IMR-90 (cell line): ENCODE data around the gene ARMH2. TPM values are rescaled to one million over a fixed set of nuclear protein-coding genes. Genes with fewer than 3 reads are reported as not detected.

Experiments used
- ATAC-seq: fragments of 200-7000 bp; cut with Tn5 transposase; 2 replicates; pipeline ENCODE4 v1.9.1; 2020; ENCODE audit warnings: low read depth, mild to moderate bottlenecking, moderate library complexity
- BruUV-seq: library from RNA; stranded (reverse); fragments of 400-500 nt; replicated peaks from 2 replicates; lab custom pipeline; 2021; lab: Mats Ljungman, UMichigan
- CTCF ChIA-PET: fragments of 300-600 bp; formaldehyde crosslinking; extraction: SDS; loops from one replicate; lab custom pipeline; 2021; ENCODE audit warnings: antibody characterized with exemption; lab: Yijun Ruan, JAX
- POLR2A ChIA-PET: fragments of 300-600 bp; sonication (Branson Sonifier 250); formaldehyde crosslinking; loops from one replicate; lab custom pipeline; 2022; ENCODE audit warnings: antibody characterized with exemption; ENCODE audit not compliant: unreplicated experiment; lab: Charles Lee
- DNase-seq: peaks from one replicate; pipeline ENCODE4 v3.0.0; 2013
- H2AFZ ChIP-seq: replicated peaks from 2 replicates; pipeline ENCODE3; 2013; ENCODE audit warnings: low read length, mild to moderate bottlenecking; ENCODE audit not compliant: poor library complexity
- H2AK5ac ChIP-seq: 2 replicates; pipeline ENCODE4 v1.6.1; 2013; ENCODE audit warnings: low read depth, low read length, inconsistent platforms
- H2AK9ac ChIP-seq: replicated peaks from 2 replicates; pipeline ENCODE3; 2013; ENCODE audit warnings: mild to moderate bottlenecking, low read depth, low read length, moderate library complexity; ENCODE audit not compliant: poor library complexity
- H2BK120ac ChIP-seq: 2 replicates; pipeline ENCODE4 v1.6.1; 2013; ENCODE audit warnings: low read depth, low read length, inconsistent platforms
- H2BK15ac ChIP-seq: 3 replicates; pipeline ENCODE4 v1.6.1; 2013; ENCODE audit warnings: low read depth, low read length, inconsistent platforms
- H2BK20ac ChIP-seq: 2 replicates; pipeline ENCODE4 v1.6.1; 2013; ENCODE audit warnings: low read depth, mild to moderate bottlenecking, inconsistent platforms, low read length, moderate library complexity
- H2BK5ac ChIP-seq: 2 replicates; pipeline ENCODE4 v1.6.1; 2013; ENCODE audit warnings: mild to moderate bottlenecking, low read depth, low read length, inconsistent platforms; ENCODE audit not compliant: poor library complexity, severe bottlenecking
- H3K14ac ChIP-seq: replicated peaks from 2 replicates; pipeline ENCODE4 v1.6.1; 2013; ENCODE audit warnings: low read depth, low read length, inconsistent platforms
- H3K18ac ChIP-seq: 2 replicates; pipeline ENCODE4 v1.6.1; 2013; ENCODE audit warnings: low read depth, low read length, control low read depth
- H3K23ac ChIP-seq: 2 replicates; pipeline ENCODE4 v1.6.1; 2013; ENCODE audit warnings: low read depth, low read length, inconsistent platforms
- H3K27ac ChIP-seq: 2 replicates; pipeline ENCODE4 v1.5.1; 2013; ENCODE audit warnings: mild to moderate bottlenecking, control low read depth, low read length; ENCODE audit not compliant: insufficient read depth
- H3K27me3 ChIP-seq: 2 replicates; pipeline ENCODE4 v1.6.1; 2013; ENCODE audit warnings: low read length; ENCODE audit not compliant: control insufficient read depth, insufficient read depth
- H3K36me3 ChIP-seq: 2 replicates; pipeline ENCODE4 v1.6.1; 2013; ENCODE audit warnings: low read length, mixed read lengths; ENCODE audit not compliant: control insufficient read depth, insufficient read depth
- H3K4ac ChIP-seq: 2 replicates; pipeline ENCODE4 v1.6.1; 2013; ENCODE audit warnings: low read depth, low read length, inconsistent platforms
- H3K4me1 ChIP-seq: 2 replicates; pipeline ENCODE4 v1.6.1; 2013; ENCODE audit warnings: low read length, mixed read lengths; ENCODE audit not compliant: control insufficient read depth, insufficient read depth
- H3K4me2 ChIP-seq: 2 replicates; pipeline ENCODE4 v1.6.1; 2013; ENCODE audit warnings: low read depth, mild to moderate bottlenecking, control low read depth, low read length, moderate library complexity
- H3K4me3 ChIP-seq: 2 replicates; pipeline ENCODE4 v1.5.1; 2013; ENCODE audit warnings: low read depth, mild to moderate bottlenecking, control low read depth, low read length, moderate library complexity; ENCODE audit not compliant: insufficient read depth
- H3K56ac ChIP-seq: 2 replicates; pipeline ENCODE4 v1.6.1; 2013; ENCODE audit warnings: low read length, inconsistent platforms; ENCODE audit not compliant: insufficient read depth; ENCODE audit errors: extremely low read depth
- H3K79me1 ChIP-seq, 2 experiments: 2 replicates each; pipeline ENCODE4 v1.6.1; 2013; ENCODE audit warnings: low read length in 2 of 2, inconsistent platforms in 1 of 2, low read depth in 1 of 2
- H3K9ac ChIP-seq: 2 replicates; pipeline ENCODE4 v1.6.1; 2013; ENCODE audit warnings: low read depth, low read length, control low read depth
- H3K9me1 ChIP-seq: 2 replicates; pipeline ENCODE4 v1.6.1; 2013; ENCODE audit warnings: low read length, inconsistent platforms; ENCODE audit not compliant: insufficient read depth
- H3K9me3 ChIP-seq: 2 replicates; pipeline ENCODE4 v1.6.1; 2013; ENCODE audit warnings: low read length; ENCODE audit not compliant: control insufficient read depth, insufficient read depth
- H4K20me1 ChIP-seq: 2 replicates; pipeline ENCODE4 v1.6.1; 2013; ENCODE audit warnings: low read length, inconsistent platforms; ENCODE audit not compliant: insufficient read depth
- H4K5ac ChIP-seq: 2 replicates; pipeline ENCODE4 v1.6.1; 2013; ENCODE audit warnings: mild to moderate bottlenecking, low read depth, low read length, control low read depth
- H4K8ac ChIP-seq, 2 experiments: 2 replicates each; pipeline ENCODE4 v1.6.1; 2013; ENCODE audit warnings: low read depth in 2 of 2, low read length in 2 of 2, control low read depth in 1 of 2, inconsistent platforms in 1 of 2
- H4K91ac ChIP-seq: 2 replicates; pipeline ENCODE4 v1.6.1; 2013; ENCODE audit warnings: low read depth, low read length, inconsistent platforms; ENCODE audit not compliant: insufficient read depth
- BHLHE40 ChIP-seq: fragments of 150-350 bp; IDR thresholded peaks from 2 replicates; pipeline ENCODE4 v1.6.1; 2016; ENCODE audit warnings: mild to moderate bottlenecking, low read depth, low read length
- CEBPB ChIP-seq: IDR thresholded peaks from 2 replicates; pipeline ENCODE4 v1.6.1; 2012; ENCODE audit warnings: low read depth, low read length, improper control_type of control experiment
- CHD1 ChIP-seq: IDR thresholded peaks from 2 replicates; pipeline ENCODE4 v1.6.1; 2012; ENCODE audit warnings: low read depth, low read length, improper control_type of control experiment
- ELK1 ChIP-seq: fragments of 150-350 bp; IDR thresholded peaks from 2 replicates; pipeline ENCODE4 v1.6.1; 2016; ENCODE audit warnings: low read depth, mild to moderate bottlenecking, low read length, moderate library complexity, borderline replicate concordance
- MAZ ChIP-seq: IDR thresholded peaks from 2 replicates; pipeline ENCODE4 v1.6.1; 2012; ENCODE audit warnings: low read depth, mild to moderate bottlenecking, low read length, improper control_type of control experiment, moderate library complexity, borderline replicate concordance
- MXI1 ChIP-seq: IDR thresholded peaks from 2 replicates; pipeline ENCODE4 v1.6.1; 2012; ENCODE audit warnings: low read depth, mild to moderate bottlenecking, low read length, moderate library complexity, borderline replicate concordance
- RAD21 ChIP-seq: IDR thresholded peaks from 2 replicates; pipeline ENCODE4 v1.6.1; 2012; ENCODE audit warnings: low read length, improper control_type of control experiment
- RFX5 ChIP-seq: IDR thresholded peaks from 2 replicates; pipeline ENCODE4 v1.8.0; 2012; ENCODE audit warnings: low read depth, mild to moderate bottlenecking, low read length, moderate library complexity
- SMC3 ChIP-seq: fragments of 150-350 bp; IDR thresholded peaks from 2 replicates; pipeline ENCODE4 v1.6.1; 2016; ENCODE audit warnings: low read depth, mild to moderate bottlenecking, antibody characterized with exemption, low read length, moderate library complexity
- WGBS, 2 experiments: methylation state at CpG; one replicate each; pipeline versions ENCODE4 v1.1.5 to v1.1.7; 2013; ENCODE audit warnings: missing lambda C conversion rate in 2 of 2; ENCODE audit not compliant: insufficient read length in 1 of 2; ENCODE audit errors: extremely low coverage in 2 of 2; 5-methylcytosine and 5-hydroxymethylcytosine counted together
- dilution Hi-C: fragments of 300-500 bp; cut with HindIII; formaldehyde crosslinking; loops from one replicate; pipeline ENCODE4 v1.14.3; 2018; ENCODE audit warnings: low sequenced_read_pairs; ENCODE audit not compliant: unreplicated experiment
- in situ Hi-C: fragments of 300-500 bp; cut with MboI; formaldehyde crosslinking; loops from 3 replicates; pipeline ENCODE4 v1.14.3; 2019; ENCODE audit warnings: low sequenced_read_pairs, inconsistent platforms, mixed read lengths
- intact Hi-C: fragments of 100-400 bp; cut with micrococcal nuclease; formaldehyde crosslinking; loops from 2 replicates; pipeline ENCODE4 v1.10.0; 2022
- polyA plus RNA-seq, 3 experiments: library from polyadenylated mRNA; depleted of rRNA; stranded (reverse); fragments of >200 nt; gene quantifications; 2 replicates each; pipeline ENCODE4 v1.2.3, GENCODE V29; 2012; ENCODE audit warnings: low replicate concordance in 1 of 3
- total RNA-seq: library from RNA; depleted of rRNA; stranded (reverse); fragments of >200 nt; gene quantifications from 2 replicates; pipeline ENCODE4 v1.2.3, GENCODE V29; 2012
- TF ChIP-seq, protein P1 (sequence below): conservative IDR thresholded peaks from 2 replicates; pipeline ENCODE4 v1.5.1; 2012; ENCODE audit warnings: mild to moderate bottlenecking, low read depth, low read length, improper control_type of control experiment

ARMH2 gene
- total and polyA plus RNA-seq, 2 of the 4 experiments (the other 2 are of a cell fraction) = not detected

GRCh38 chr6:24778121-24778520 lies 20.6 kb downstream of the ARMH2 start:
- Histone ChIP-seq H4K91ac (no peak overlapping the region), H3K14ac (0 out of 2 replicates have a peak overlapping the region, but pooled peaks have one; percentile 3), H2BK15ac (no peak overlapping the region), H2AFZ (no peak overlapping the region), H3K9me1 (no peaks in the 10 kb centered on the region), H4K20me1 (peaks cover 11% of the 10 kb centered on the region), H3K23ac (0 out of 2 replicates have a peak overlapping the region, but pooled peaks have one; percentile 59), H3K79me1 (peaks cover 9 to 21% of the 10 kb centered on the region in 2 experiments; a peak in 1 of 4 replicates), H3K27me3 (no peaks in the 10 kb centered on the region), H2BK20ac (no peak overlapping the region), H3K36me3 (peaks cover 2% of the 10 kb centered on the region; the same call in 1 of the 2 replicates), H3K4me3 (no peak overlapping the region), H2AK9ac (no peak overlapping the region), H3K9me3 (no peaks in the 10 kb centered on the region), H3K18ac (no peak overlapping the region), H3K27ac (no peak overlapping the region; the same call in 1 of the 2 replicates), H2AK5ac (peak overlapping the region; percentile 62), H2BK120ac (no peak overlapping the region), H3K56ac (no peak overlapping the region), H2BK5ac (peak overlapping the region; percentile 13), H4K8ac (peak overlapping the region in 1 of 2 experiments; percentile 5; a peak in 1 of 4 replicates), H3K4me2 (no peak overlapping the region; the same call in 1 of the 2 replicates), H3K9ac (no peak overlapping the region), H3K4me1 (peaks cover 6% of the 10 kb centered on the region), H4K5ac (peak overlapping the region; percentile 28; the same call in 1 of the 2 replicates), H3K4ac (peak overlapping the region; percentile 55; the same call in 1 of the 2 replicates)
- ATAC-seq = no peak
- intact Hi-C loops (loop anchor here (5.0 kb wide), 2 partner anchors 74 to 234 kb away; no protein-coding TSS in a partner anchor), in situ Hi-C loops (no loop called here), dilution Hi-C loops (no loop called here)
- no peak for DNase-seq
- no CpG with 5 or more reads among the region's 1 CpG for WGBS, 2 experiments
- BruUV-seq = TSS peak; percentile 20
- POLR2A ChIA-PET = no interaction called here
- TF ChIP-seq, protein P1, sequence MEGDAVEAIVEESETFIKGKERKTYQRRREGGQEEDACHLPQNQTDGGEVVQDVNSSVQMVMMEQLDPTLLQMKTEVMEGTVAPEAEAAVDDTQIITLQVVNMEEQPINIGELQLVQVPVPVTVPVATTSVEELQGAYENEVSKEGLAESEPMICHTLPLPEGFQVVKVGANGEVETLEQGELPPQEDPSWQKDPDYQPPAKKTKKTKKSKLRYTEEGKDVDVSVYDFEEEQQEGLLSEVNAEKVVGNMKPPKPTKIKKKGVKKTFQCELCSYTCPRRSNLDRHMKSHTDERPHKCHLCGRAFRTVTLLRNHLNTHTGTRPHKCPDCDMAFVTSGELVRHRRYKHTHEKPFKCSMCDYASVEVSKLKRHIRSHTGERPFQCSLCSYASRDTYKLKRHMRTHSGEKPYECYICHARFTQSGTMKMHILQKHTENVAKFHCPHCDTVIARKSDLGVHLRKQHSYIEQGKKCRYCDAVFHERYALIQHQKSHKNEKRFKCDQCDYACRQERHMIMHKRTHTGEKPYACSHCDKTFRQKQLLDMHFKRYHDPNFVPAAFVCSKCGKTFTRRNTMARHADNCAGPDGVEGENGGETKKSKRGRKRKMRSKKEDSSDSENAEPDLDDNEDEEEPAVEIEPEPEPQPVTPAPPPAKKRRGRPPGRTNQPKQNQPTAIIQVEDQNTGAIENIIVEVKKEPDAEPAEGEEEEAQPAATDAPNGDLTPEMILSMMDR = no peak
- TF ChIP-seq CHD1 (no peak), MXI1 (no peak), BHLHE40 (no peak), RFX5 (no peak), CEBPB (no peak), MAZ (no peak), ELK1 (no peak), RAD21 (no peak), SMC3 (no peak)
- CTCF ChIA-PET = no interaction called here
